Esophagus (tissue), 2 donors: ENCODE measurements around the gene ERO1B. TPM values are rescaled to one million over a fixed set of nuclear protein-coding genes. Genes with fewer than 3 reads are reported as not detected.
A peak's percentile ranks its signal among the peaks of the same experiment; 100 is the strongest.
"Not testable (repeated sequence)": the region's sequence is repeated elsewhere in the genome, so short reads cannot be mapped to it uniquely, and the experiment has no call there.

Experiments used
- H3K27ac ChIP-seq, 2 donors: one replicate each; pipeline ENCODE4 v1.5.1; 2013; ENCODE audit warnings: low read depth in 2 of 2, mild to moderate bottlenecking in 2 of 2, inconsistent platforms in 1 of 2, low read length in 1 of 2, moderate library complexity in 1 of 2
- H3K27me3 ChIP-seq, 2 donors: one replicate each; pipeline ENCODE4 v1.6.1; 2013; ENCODE audit warnings: low read length in 2 of 2, control low read depth in 1 of 2, mild to moderate bottlenecking in 1 of 2; ENCODE audit not compliant: insufficient read depth in 2 of 2, control insufficient read depth in 1 of 2
- H3K36me3 ChIP-seq, 2 donors: one replicate each; pipeline ENCODE4 v1.6.1; 2013; ENCODE audit warnings: low read length in 1 of 2; ENCODE audit not compliant: control insufficient read depth in 2 of 2, insufficient read depth in 2 of 2
- H3K4me1 ChIP-seq, 2 donors: one replicate each; pipeline ENCODE4 v1.6.1; 2013; ENCODE audit warnings: low read length in 1 of 2; ENCODE audit not compliant: control insufficient read depth in 2 of 2, insufficient read depth in 2 of 2
- H3K4me3 ChIP-seq, 2 donors: one replicate each; pipeline ENCODE4 v1.5.1; 2013; ENCODE audit warnings: low read length in 2 of 2, mild to moderate bottlenecking in 2 of 2, low read depth in 1 of 2, moderate library complexity in 1 of 2
- H3K9me3 ChIP-seq, 2 donors: one replicate each; pipeline ENCODE4 v1.6.1; 2013; ENCODE audit warnings: mild to moderate bottlenecking in 2 of 2, low read depth in 1 of 2, low read length in 1 of 2, moderate library complexity in 1 of 2; ENCODE audit not compliant: control insufficient read depth in 2 of 2, insufficient read depth in 1 of 2
- WGBS, 2 donors: extraction: QIAGEN DNeasy Blood & Tissue Kit; methylation state at CpG; one replicate each; pipeline ENCODE4 v1.1.7; 2013; 5-methylcytosine and 5-hydroxymethylcytosine counted together
- polyA plus RNA-seq, 2 donors: library from polyadenylated mRNA; stranded (reverse); fragments of 200-250 nt; gene quantifications; one replicate each; pipeline ENCODE4 v1.2.3, GENCODE V29; 2013
- donor health status: healthy with polysubstance abuse.
- donor health status: Bipolar disorder and iron deficiency.

Gene ERO1B
- 1 to 10 TPM; 1.1 to 1.8 TPM for polyA plus RNA-seq

- Histone ChIP-seq H3K36me3 (no peaks in the 10 kb centered on the region), H3K4me1 (peaks cover 4 to 5% of the 10 kb centered on the region in 2 donors), H3K27me3 (no peaks in the 10 kb centered on the region), H3K9me3 (no peaks in the 10 kb centered on the region), H3K27ac (peak within 1 kb of the TSS; percentile 73 to 77), H3K4me3 (peak within 1 kb of the TSS; percentile 85 to 89)
- 0 to 1% methylated on average over 79 to 81 of the region's 81 CpGs for WGBS, 2 donors
These were observed at the start of gene ERO1B for GRCh38 chr1:236281654-236282424. ERO1B (minus strand) TSS chr1:236281958; CDS start chr1:236281783, 175 bp downstream.

- not testable (repeated sequence) for H3K4me3 ChIP-seq, H3K27me3 ChIP-seq, H3K36me3 ChIP-seq, H3K27ac ChIP-seq, H3K4me1 ChIP-seq, H3K9me3 ChIP-seq
- 78 to 80% methylated on average over 3 of the region's 3 CpGs for WGBS, 2 donors
These were observed 49.7 kb upstream of the ERO1B start for GRCh38 chr1:236331412-236331811.

GRCh38 chr1:236326432-236326831 is 44.7 kb upstream of the ERO1B start:
- no peaks in the 10 kb centered on the region for H3K27me3 ChIP-seq
- H3K27ac ChIP-seq, result no peak overlapping the region
- peaks cover 0 to 3% of the 10 kb centered on the region in 2 donors for H3K9me3 ChIP-seq
- no peaks in the 10 kb centered on the region for H3K36me3 ChIP-seq
- WGBS, 2 donors, result 0 to 47% methylated on average over 1 of the region's 1 CpG
- H3K4me3 ChIP-seq, result no peak overlapping the region
- H3K4me1 ChIP-seq, result no peaks in the 10 kb centered on the region

GRCh38 chr1:236325567-236325966 is 43.8 kb upstream of the ERO1B start:
- Histone ChIP-seq H3K4me3 (no peak overlapping the region), H3K27ac (no peak overlapping the region), H3K36me3 (no peaks in the 10 kb centered on the region), H3K9me3 (peaks cover 0 to 3% of the 10 kb centered on the region in 2 donors), H3K4me1 (no peaks in the 10 kb centered on the region), H3K27me3 (no peaks in the 10 kb centered on the region)
- 94 to 97% methylated on average over 2 of the region's 2 CpGs for WGBS, 2 donors

GRCh38 chr1:236323819-236324411 is 42.2 kb upstream of the ERO1B start:
- H3K4me3 ChIP-seq, result no peak overlapping the region

GRCh38 chr1:236322566-236323409 is 41.0 kb upstream of the ERO1B start:
- WGBS, 2 donors, result 2 to 52% methylated on average over 1 of the region's 1 CpG
- no peaks in the 10 kb centered on the region for H3K4me1 ChIP-seq
- no peaks in the 10 kb centered on the region for H3K27me3 ChIP-seq
- H3K27ac ChIP-seq, result no peak overlapping the region
- peaks cover 0 to 3% of the 10 kb centered on the region in 2 donors for H3K9me3 ChIP-seq
- H3K36me3 ChIP-seq, result no peaks in the 10 kb centered on the region
- no peak overlapping the region for H3K4me3 ChIP-seq

More at GRCh38 chr1:236323819-236324411, 42.2 kb upstream of the ERO1B start:
- H3K4me1 ChIP-seq, result no peaks in the 10 kb centered on the region
- H3K36me3 ChIP-seq, result no peaks in the 10 kb centered on the region
- no peak overlapping the region for H3K27ac ChIP-seq
- no peaks in the 10 kb centered on the region for H3K27me3 ChIP-seq
- peaks cover 0 to 3% of the 10 kb centered on the region in 2 donors for H3K9me3 ChIP-seq

GRCh38 chr1:236321101-236321500 is 39.3 kb upstream of the ERO1B start:
- WGBS, 2 donors, result 88 to 89% methylated on average over 5 of the region's 5 CpGs
- no peak overlapping the region for H3K4me3 ChIP-seq
- no peak overlapping the region for H3K27ac ChIP-seq
- peaks cover 0 to 3% of the 10 kb centered on the region in 2 donors for H3K9me3 ChIP-seq
- H3K27me3 ChIP-seq, result no peaks in the 10 kb centered on the region
- no peaks in the 10 kb centered on the region for H3K36me3 ChIP-seq
- no peaks in the 10 kb centered on the region for H3K4me1 ChIP-seq

GRCh38 chr1:236320671-236321070 is 38.9 kb upstream of the ERO1B start:
- Histone ChIP-seq H3K27me3 (no peaks in the 10 kb centered on the region), H3K36me3 (no peaks in the 10 kb centered on the region), H3K27ac (no peak overlapping the region), H3K4me3 (no peak overlapping the region), H3K9me3 (peaks cover 0 to 3% of the 10 kb centered on the region in 2 donors), H3K4me1 (no peaks in the 10 kb centered on the region)
- 59 to 77% methylated on average over 1 of the region's 1 CpG for WGBS, 2 donors

GRCh38 chr1:236320214-236320613 is 38.5 kb upstream of the ERO1B start:
- 59 to 86% methylated on average over 1 of the region's 1 CpG for WGBS, 2 donors
- H3K27ac ChIP-seq, result no peak overlapping the region
- H3K4me1 ChIP-seq, result no peaks in the 10 kb centered on the region
- H3K36me3 ChIP-seq, result no peaks in the 10 kb centered on the region
- H3K9me3 ChIP-seq, result peaks cover 0 to 3% of the 10 kb centered on the region in 2 donors
- no peaks in the 10 kb centered on the region for H3K27me3 ChIP-seq
- H3K4me3 ChIP-seq, result no peak overlapping the region
